ENCODE results near the gene SORBS1.

SORBS1 gene

GRCh38 chr10:95285556-95285955, 275.6 kb downstream of the SORBS1 start:
- H3K79me2 ChIP-seq (ENCODE audit: insufficient read depth, low read length), result no peaks in the 10 kb centered on the region
- no peaks in the 10 kb centered on the region for H3K27me3 ChIP-seq (ENCODE audit: low read length)
- TF ChIP-seq CTCF (IDR thresholded peaks at IDR 0.05; ENCODE audit: insufficient read depth, low read length, poor library complexity, severe bottlenecking), result no peak
- TF ChIP-seq EZH2phosphoT487 (conservative IDR thresholded peaks at IDR 0.05; ENCODE audit: low read length), result no peak
- H3F3A ChIP-seq (ENCODE audit: insufficient read depth), result no peaks in the 10 kb centered on the region; the same call in 1 of the 2 replicates
- no peaks in the 10 kb centered on the region for H3K9me3 ChIP-seq (ENCODE audit: insufficient read depth, low read length)
- no peak overlapping the region for H3K4me3 ChIP-seq (ENCODE audit: insufficient read depth, low read length, poor library complexity, severe bottlenecking)
- H3K4me2 ChIP-seq (ENCODE audit: low read depth, low read length, poor library complexity, severe bottlenecking), result no peak overlapping the region
- no peak overlapping the region for H2AFZ ChIP-seq (ENCODE audit: low read depth, low read length, severe bottlenecking)
- H3K36me3 ChIP-seq (ENCODE audit: low read length), result no peaks in the 10 kb centered on the region
- no peak overlapping the region for H3K9ac ChIP-seq (ENCODE audit: low read length)
- H3K9me2 ChIP-seq (replicated peaks; ENCODE audit: insufficient read depth, low read length), result no peaks in the 10 kb centered on the region
- H4K20me1 ChIP-seq (ENCODE audit: low read depth, low read length), result peaks cover 7% of the 10 kb centered on the region; the same call in 1 of the 2 replicates
- no peak overlapping the region for H3K27ac ChIP-seq (ENCODE audit: low read depth, low read length)

- TF ChIP-seq CTCF (IDR thresholded peaks at IDR 0.05; ENCODE audit: insufficient read depth, low read length, poor library complexity, severe bottlenecking), result no peak
- TF ChIP-seq EZH2phosphoT487 (conservative IDR thresholded peaks at IDR 0.05; ENCODE audit: low read length), result no peak
- H2AFZ ChIP-seq (ENCODE audit: low read depth, low read length, severe bottlenecking), result no peak overlapping the region
- no peak overlapping the region for H3K9ac ChIP-seq (ENCODE audit: low read length)
- no peak overlapping the region for H3K4me3 ChIP-seq (ENCODE audit: insufficient read depth, low read length, poor library complexity, severe bottlenecking)
- no peak overlapping the region for H3K4me2 ChIP-seq (ENCODE audit: low read depth, low read length, poor library complexity, severe bottlenecking)
- no peak overlapping the region for H3K27ac ChIP-seq (ENCODE audit: low read depth, low read length)
- peaks cover 7% of the 10 kb centered on the region; the same call in 1 of the 2 replicates for H4K20me1 ChIP-seq (ENCODE audit: low read depth, low read length)
- no peaks in the 10 kb centered on the region for H3K9me3 ChIP-seq (ENCODE audit: insufficient read depth, low read length)
- no peaks in the 10 kb centered on the region for H3K27me3 ChIP-seq (ENCODE audit: low read length)
- H3F3A ChIP-seq (ENCODE audit: insufficient read depth), result no peaks in the 10 kb centered on the region; the same call in 1 of the 2 replicates
- H3K9me2 ChIP-seq (replicated peaks; ENCODE audit: insufficient read depth, low read length), result no peaks in the 10 kb centered on the region
- H3K79me2 ChIP-seq (ENCODE audit: insufficient read depth, low read length), result 0 out of 2 replicates have a peak, but pooled peaks cover 2% of the 10 kb centered on the region
- no peaks in the 10 kb centered on the region for H3K36me3 ChIP-seq (ENCODE audit: low read length)
Measured at GRCh38 chr10:95284807-95285206, 276.4 kb downstream of the SORBS1 start.

GRCh38 chr10:95282107-95282506, 279.1 kb downstream of the SORBS1 start:
- H3K9ac ChIP-seq (ENCODE audit: low read length), result no peak overlapping the region
- H3K9me2 ChIP-seq (replicated peaks; ENCODE audit: insufficient read depth, low read length), result no peaks in the 10 kb centered on the region
- peaks cover 7% of the 10 kb centered on the region; the same call in 1 of the 2 replicates for H4K20me1 ChIP-seq (ENCODE audit: low read depth, low read length)
- H2AFZ ChIP-seq (ENCODE audit: low read depth, low read length, severe bottlenecking), result no peak overlapping the region
- H3K4me3 ChIP-seq (ENCODE audit: insufficient read depth, low read length, poor library complexity, severe bottlenecking), result no peak overlapping the region
- no peak overlapping the region for H3K4me2 ChIP-seq (ENCODE audit: low read depth, low read length, poor library complexity, severe bottlenecking)
- H3F3A ChIP-seq (ENCODE audit: insufficient read depth), result no peaks in the 10 kb centered on the region
- H3K27ac ChIP-seq (ENCODE audit: low read depth, low read length), result no peak overlapping the region
- peaks cover 16% of the 10 kb centered on the region for H3K79me2 ChIP-seq (ENCODE audit: insufficient read depth, low read length)
- H3K36me3 ChIP-seq (ENCODE audit: low read length), result no peaks in the 10 kb centered on the region
- H3K9me3 ChIP-seq (ENCODE audit: insufficient read depth, low read length), result no peaks in the 10 kb centered on the region
- no peaks in the 10 kb centered on the region for H3K27me3 ChIP-seq (ENCODE audit: low read length)
- TF ChIP-seq EZH2phosphoT487 (conservative IDR thresholded peaks at IDR 0.05; ENCODE audit: low read length) (no peak), CTCF (IDR thresholded peaks at IDR 0.05; ENCODE audit: insufficient read depth, low read length, poor library complexity, severe bottlenecking) (no peak)

All from SU-DHL-6 (cell line).